OCI-LY7 (cell line): Measurements from ENCODE around the gene GATA5. TPM values are rescaled to one million over a fixed set of nuclear protein-coding genes. Genes with fewer than 3 reads are reported as not detected.
"Not testable (repeated sequence)": the region's sequence is repeated elsewhere in the genome, so short reads cannot be mapped to it uniquely, and the experiment has no call there.

Experiments used
- BruUV-seq: library from RNA; stranded (reverse); fragments of 400-500 nt; replicated peaks from 2 replicates; lab custom pipeline; 2021; lab: Mats Ljungman, UMichigan
- CTCF ChIA-PET: fragments of 300-600 bp; sonication (Branson Sonifier 250); formaldehyde crosslinking; loops from one replicate; lab custom pipeline; 2022; ENCODE audit warnings: antibody characterized with exemption; ENCODE audit not compliant: unreplicated experiment; lab: Charles Lee
- POLR2A ChIA-PET: fragments of 300-600 bp; sonication (Branson Sonifier 250); formaldehyde crosslinking; loops from one replicate; lab custom pipeline; 2022; ENCODE audit warnings: antibody characterized with exemption; lab: Charles Lee
- DNase-seq: peaks from one replicate; pipeline ENCODE4 v3.0.0-alpha.2; 2015; ENCODE audit warnings: low spot score
- H2AFZ ChIP-seq: fragments of 200-600 bp; sonication (generic), shearing (Covaris generic); 2 replicates; pipeline ENCODE4 v1.6.1; 2014; ENCODE audit warnings: mild to moderate bottlenecking, antibody characterized with exemption, low read length, moderate library complexity
- H3K27ac ChIP-seq: fragments of 200-600 bp; sonication (generic); 2 replicates; pipeline ENCODE4 v1.5.1; 2014; ENCODE audit warnings: mixed run types, low read depth, mild to moderate bottlenecking, moderate library complexity, low read length, inconsistent platforms; ENCODE audit not compliant: poor library complexity, severe bottlenecking
- H3K36me3 ChIP-seq: fragments of 200-600 bp; sonication (generic); 2 replicates; pipeline ENCODE4 v1.6.1; 2014; ENCODE audit warnings: mild to moderate bottlenecking, antibody characterized with exemption, low read length, moderate library complexity, mixed read lengths; ENCODE audit not compliant: insufficient read depth
- H3K4me1 ChIP-seq: fragments of 200-600 bp; sonication (generic); 2 replicates; pipeline ENCODE4 v1.5.1; 2014; ENCODE audit warnings: mild to moderate bottlenecking, low read length; ENCODE audit not compliant: insufficient read depth, poor library complexity, severe bottlenecking
- H3K4me2 ChIP-seq: fragments of 200-600 bp; sonication (generic); 2 replicates; pipeline ENCODE4 v1.6.1; 2014; ENCODE audit warnings: mild to moderate bottlenecking, low read length
- H3K4me3 ChIP-seq: fragments of 200-600 bp; sonication (generic); 2 replicates; pipeline ENCODE4 v1.5.1; 2014; ENCODE audit warnings: mild to moderate bottlenecking, low read depth, low read length; ENCODE audit not compliant: poor library complexity, severe bottlenecking
- H3K79me2 ChIP-seq: fragments of 200-600 bp; sonication (generic); 2 replicates; pipeline ENCODE4 v1.6.1; 2016; ENCODE audit warnings: low read depth, mild to moderate bottlenecking, low read length, moderate library complexity, mixed read lengths; ENCODE audit not compliant: insufficient read depth
- H3K9me2 ChIP-seq: fragments of 200-600 bp; sonication (generic); 2 replicates; pipeline ENCODE4 v1.6.1; 2016; ENCODE audit warnings: mild to moderate bottlenecking, low read length, mixed read lengths; ENCODE audit not compliant: insufficient read depth
- H3K9me3 ChIP-seq: fragments of 200-600 bp; sonication (generic); 2 replicates; pipeline ENCODE4 v1.6.1; 2014; ENCODE audit warnings: mild to moderate bottlenecking, mixed run types, low read length, mixed read lengths
- H4K20me1 ChIP-seq: fragments of 200-600 bp; sonication (generic); 2 replicates; pipeline ENCODE4 v1.6.1; 2014; ENCODE audit warnings: mild to moderate bottlenecking, antibody characterized with exemption, low read length, moderate library complexity, mixed read lengths; ENCODE audit not compliant: insufficient read depth
- CTCF ChIP-seq: fragments of 200-600 bp; sonication (generic); conservative IDR thresholded peaks from 2 replicates; pipeline ENCODE4 v1.5.1; 2014; ENCODE audit warnings: mild to moderate bottlenecking, antibody characterized with exemption, low read length, moderate library complexity, mixed read lengths
- EZH2phosphoT487 ChIP-seq: fragments of 200-600 bp; sonication (generic); IDR thresholded peaks from 2 replicates; pipeline ENCODE4 v1.6.1; 2018; ENCODE audit warnings: low read depth, borderline replicate concordance, mild to moderate bottlenecking, mixed run types, antibody characterized with exemption, low read length, moderate library complexity, mixed read lengths
- intact Hi-C: fragments of 100-400 bp; cut with micrococcal nuclease; formaldehyde crosslinking; loops from one replicate; pipeline ENCODE4 v1.10.0; 2022; ENCODE audit not compliant: unreplicated experiment
- total RNA-seq, 2 experiments: library from RNA; depleted of rRNA in 1 of 2; stranded (reverse); fragments of >200 nt in 1 of 2; shearing (Covaris generic) in 1 of 2; gene quantifications; 2 replicates each; pipeline ENCODE4 v1.2.3, GENCODE V29; 2014 to 2022

GATA5 gene
- total RNA-seq, 2 experiments from 2014 or later: not detected

GRCh38 chr20:62427172-62428001 is 48.4 kb downstream of the GATA5 start, which contains the start of gene RBBP8NL:
Gene RBBP8NL (minus strand): TSS chr20:62427539. CDS start chr20:62419647, 7,892 bp downstream.
- DNase-seq: no peak

DNA sequence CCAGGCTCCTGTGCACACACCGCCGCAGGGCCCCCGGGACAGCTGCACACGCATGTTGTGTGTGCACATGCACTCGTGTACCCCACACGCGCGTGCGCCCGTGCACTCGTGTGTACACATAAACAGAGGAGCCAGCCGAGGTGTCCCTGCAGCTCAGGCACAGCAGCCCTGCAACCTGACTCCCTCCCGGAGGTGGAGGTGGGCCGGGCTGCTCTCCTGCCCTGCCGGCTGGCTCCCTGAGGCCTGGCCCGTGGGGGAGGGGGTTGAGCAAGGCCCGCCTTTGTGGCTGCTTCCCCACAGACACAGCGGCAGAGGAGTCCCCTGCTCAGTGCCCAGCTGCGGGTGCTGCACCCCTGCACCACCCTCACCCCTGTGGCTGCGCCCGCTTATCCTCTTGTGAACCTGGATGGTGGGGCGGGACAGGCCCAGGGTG is 49.1 kb downstream of the GATA5 start:
- no peak for DNase-seq
- no TSS peak for BruUV-seq
- POLR2A ChIA-PET: no interaction called here
- no peak overlapping the region for H3K4me3 ChIP-seq
- no peaks in the 10 kb centered on the region for H3K4me1 ChIP-seq
- no peaks in the 10 kb centered on the region for H3K9me3 ChIP-seq
- H3K36me3 ChIP-seq: no peaks in the 10 kb centered on the region
- no peaks in the 10 kb centered on the region for H4K20me1 ChIP-seq
- no peak overlapping the region for H3K4me2 ChIP-seq
- H3K27ac ChIP-seq: no peak overlapping the region
- intact Hi-C loops: no loop called here
- TF ChIP-seq CTCF: no peak
- no peaks in the 10 kb centered on the region for H3K79me2 ChIP-seq
- CTCF ChIA-PET: no interaction called here
- no peak overlapping the region for H2AFZ ChIP-seq
- no peaks in the 10 kb centered on the region for H3K9me2 ChIP-seq

More at GRCh38 chr20:62427172-62428001, 48.4 kb downstream of the GATA5 start, which contains the start of gene RBBP8NL:
- Histone ChIP-seq H4K20me1 (no peaks in the 10 kb centered on the region), H3K9me2 (no peaks in the 10 kb centered on the region), H3K79me2 (no peaks in the 10 kb centered on the region), H3K27ac (no peak within 1 kb of the TSS), H3K4me1 (no peaks in the 10 kb centered on the region), H3K4me3 (no peak within 1 kb of the TSS), H3K36me3 (no peaks in the 10 kb centered on the region), H2AFZ (no peak within 1 kb of the TSS), H3K4me2 (no peak within 1 kb of the TSS), H3K9me3 (no peaks in the 10 kb centered on the region)
- no TSS peak for BruUV-seq
- CTCF ChIA-PET: no interaction called here
- intact Hi-C loops: no loop called here
- TF ChIP-seq EZH2phosphoT487: no peak
- no peak for TF ChIP-seq CTCF
- POLR2A ChIA-PET: no interaction called here

DNA sequence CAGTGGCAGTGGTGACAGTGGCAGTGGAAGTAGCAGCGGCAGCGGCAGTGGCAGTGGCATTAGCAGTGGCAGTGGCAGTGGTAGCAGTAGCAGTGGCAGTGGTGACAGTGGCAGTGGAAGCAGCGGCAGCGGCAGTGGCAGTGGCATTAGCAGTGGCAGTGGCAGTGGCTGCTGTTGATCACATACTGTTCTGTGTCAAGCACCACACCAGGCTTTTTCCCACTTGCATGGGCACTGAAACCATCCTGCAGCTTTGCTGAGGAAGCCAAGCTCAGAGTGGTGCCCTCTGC is 49.8 kb downstream of the GATA5 start:
- BruUV-seq, H3K4me3 ChIP-seq, CTCF ChIA-PET, H2AFZ ChIP-seq, H4K20me1 ChIP-seq, DNase-seq, POLR2A ChIA-PET, H3K27ac ChIP-seq, H3K36me3 ChIP-seq, H3K4me2 ChIP-seq, intact Hi-C loops, H3K79me2 ChIP-seq, H3K9me3 ChIP-seq, H3K9me2 ChIP-seq, H3K4me1 ChIP-seq: not testable (repeated sequence)
